ENCODE results near the gene OLFML2B. TPM values are rescaled to one million over a fixed set of nuclear protein-coding genes. Genes with fewer than 3 reads are reported as not detected.
A peak's percentile ranks its signal among the peaks of the same experiment; 100 is the strongest.

Gene OLFML2B
- total RNA-seq, 1 experiment from 2014 or later: 1.4 TPM

- H2AFZ ChIP-seq (ENCODE audit: low read length): no peak overlapping the region
- no peaks in the 10 kb centered on the region; the same call in 1 of the 2 replicates for H3K4me1 ChIP-seq (ENCODE audit: insufficient read depth, low read length)
- no peaks in the 10 kb centered on the region for H3K27me3 ChIP-seq (ENCODE audit: insufficient read depth, low read length)
- Mint-ChIP-seq H3K9me3 (no peaks in the 10 kb centered on the region), H3K36me3 (ENCODE audit: insufficient read depth in 1 of 3, low read depth in 3 of 3) (no peaks in the 10 kb centered on the region), H3K27me3 (ENCODE audit: low read depth) (no peaks in the 10 kb centered on the region), H3K4me1 (peaks cover 16 to 26% of the 10 kb centered on the region in 2 experiments), H3K4me3 (no peak overlapping the region), H3K27ac (peak overlapping the region in 1 of 3 experiments; percentile 3; a peak in 1 of 7 replicates)
- H3K9me3 ChIP-seq (ENCODE audit: control insufficient read depth, low read depth, low read length): no peaks in the 10 kb centered on the region
- H3K23me2 ChIP-seq (ENCODE audit: insufficient read length, low read depth, low read length, poor library complexity, severe bottlenecking): no peaks in the 10 kb centered on the region
- H3K14ac ChIP-seq (ENCODE audit: insufficient read depth, low read length): no peak overlapping the region
- no peak overlapping the region for H3K4ac ChIP-seq (ENCODE audit: low read depth, low read length)
- no peak overlapping the region for H3K18ac ChIP-seq (ENCODE audit: insufficient read length, low read depth, low read length)
- H2BK5ac ChIP-seq (ENCODE audit: insufficient read length, low read length): no peak overlapping the region
- no peaks in the 10 kb centered on the region for H3K79me1 ChIP-seq (ENCODE audit: insufficient read depth, low read depth, low read length, poor library complexity, severe bottlenecking)
- H4K91ac ChIP-seq (ENCODE audit: insufficient read length, low read depth, low read length): no peak overlapping the region
- H3T11ph ChIP-seq (ENCODE audit: low read length): no peak overlapping the region
- no peaks in the 10 kb centered on the region for H4K20me1 ChIP-seq (ENCODE audit: control insufficient read depth, insufficient read depth, insufficient read length)
- H3K27ac ChIP-seq (ENCODE audit: insufficient read length, low read depth, low read length): no peak overlapping the region
- no peak overlapping the region for H2BK12ac ChIP-seq (ENCODE audit: insufficient read length, low read depth, low read length)
- no peaks in the 10 kb centered on the region for H3K79me2 ChIP-seq (ENCODE audit: insufficient read depth, low read length)
- H2BK15ac ChIP-seq (ENCODE audit: low read depth, low read length): no peak overlapping the region
- no peak overlapping the region for H3K9ac ChIP-seq (ENCODE audit: extremely low read depth, insufficient read length, low read length)
- no peak overlapping the region for H4K5ac ChIP-seq (ENCODE audit: insufficient read length, low read depth, low read length)
- no peak overlapping the region for H2BK120ac ChIP-seq (ENCODE audit: low read depth, low read length, poor library complexity, severe bottlenecking)
- no CpG with 5 or more reads among the region's 1 CpG for WGBS (ENCODE audit: extremely low coverage, insufficient read length, low lambda C conversion rate)
- H3K56ac ChIP-seq (ENCODE audit: insufficient read length, low read depth, low read length): no peak overlapping the region
- no peak overlapping the region for H3K23ac ChIP-seq (ENCODE audit: insufficient read length, low read depth, low read length)
- DNase-seq: no peak
- H2AK5ac ChIP-seq (ENCODE audit: insufficient read length, low read length): no peak overlapping the region
- TF ChIP-seq CTCF (conservative IDR thresholded peaks at IDR 0.05): no peak
- no peak overlapping the region for H4K8ac ChIP-seq (replicated peaks; ENCODE audit: insufficient read length, low read depth, low read length)
- no peak overlapping the region for H2BK20ac ChIP-seq (ENCODE audit: low read depth, low read length, poor library complexity, severe bottlenecking)
- no peak overlapping the region for H3K4me2 ChIP-seq (ENCODE audit: insufficient read depth, insufficient read length, low read length)
Observed at GRCh38 chr1:161943737-161944136, 79.9 kb downstream of the OLFML2B start.

Measured in H9 (cell line).